Measurements from ENCODE around the gene PIM3. TPM values are rescaled to one million over a fixed set of nuclear protein-coding genes. Genes with fewer than 3 reads are reported as not detected.

Gene PIM3
- total RNA-seq, 1 experiment from 2014 or later, result 42.9 TPM

- H3K27me3 Mint-ChIP-seq (ENCODE audit: low read depth), result no peaks in the 10 kb centered on the region; the same call in 1 of the 2 replicates
- no peak for TF ChIP-seq TCF7 (CRISPR knock-in tag; IDR thresholded peaks at IDR 0.05; ENCODE audit: low read depth)
- no peak for TF ChIP-seq FOXJ3 (CRISPR knock-in tag; IDR thresholded peaks at IDR 0.05; ENCODE audit: borderline replicate concordance)
- no peak for TF ChIP-seq RELA (CRISPR knock-in tag; IDR thresholded peaks at IDR 0.05; ENCODE audit: borderline replicate concordance)
- TF ChIP-seq SOX15 (CRISPR knock-in tag; IDR thresholded peaks at IDR 0.05), result no peak
- TF ChIP-seq ZNF423 (CRISPR knock-in tag; IDR thresholded peaks at IDR 0.05), result no peak
- TF ChIP-seq ZNF263 (CRISPR knock-in tag; IDR thresholded peaks at IDR 0.05; ENCODE audit: low read depth), result no peak
- H3K27ac Mint-ChIP-seq, result no peak overlapping the region
- ATAC-seq (no peak), DNase-seq (ENCODE audit: low spot score) (no peak)
- H3K36me3 Mint-ChIP-seq, result no peaks in the 10 kb centered on the region
- H3K9me3 Mint-ChIP-seq, result no peaks in the 10 kb centered on the region
- no peak overlapping the region for H3K4me3 Mint-ChIP-seq
- ChIA-PET CTCF (interaction anchor here (1.5 kb wide), 1 partner anchor 76 kb away, joined by 6 read pairs; no protein-coding TSS in a partner anchor), POLR2A (no interaction called here)
- H3K4me1 Mint-ChIP-seq, result no peaks in the 10 kb centered on the region; the same call in 1 of the 2 replicates
These were observed 6.2 kb upstream of the PIM3 start for GRCh38 chr22:49954354-49954753.

GRCh38 chr22:49954991-49955580 is 5.5 kb upstream of the PIM3 start:
- Mint-ChIP-seq H3K36me3 (no peaks in the 10 kb centered on the region), H3K27me3 (ENCODE audit: low read depth) (no peaks in the 10 kb centered on the region; the same call in 1 of the 2 replicates), H3K4me3 (no peak overlapping the region), H3K27ac (no peak overlapping the region), H3K4me1 (no peaks in the 10 kb centered on the region), H3K9me3 (no peaks in the 10 kb centered on the region)
- POLR2A ChIA-PET, result no interaction called here
- CTCF ChIA-PET, result interaction anchor here (0.6 to 1.5 kb wide), 3 partner anchors 28 to 230 kb away, joined by 4 to 6 read pairs (median 5); no protein-coding TSS in a partner anchor
- DNase-seq (ENCODE audit: low spot score) (no peak), ATAC-seq (no peak)
- TF ChIP-seq ATF1 (CRISPR knock-in tag; IDR thresholded peaks at IDR 0.05) (no peak), CREB1 (CRISPR knock-in tag; IDR thresholded peaks at IDR 0.05) (no peak), AR (CRISPR knock-in tag; IDR thresholded peaks at IDR 0.05) (no peak), RELA (CRISPR knock-in tag; IDR thresholded peaks at IDR 0.05; ENCODE audit: borderline replicate concordance) (no peak), USF2 (CRISPR knock-in tag; IDR thresholded peaks at IDR 0.05) (no peak), E2F4 (CRISPR knock-in tag; IDR thresholded peaks at IDR 0.05; ENCODE audit: borderline replicate concordance, low read depth) (no peak), PRDM15 (CRISPR knock-in tag; IDR thresholded peaks at IDR 0.05) (no peak), ETV6 (CRISPR knock-in tag; IDR thresholded peaks at IDR 0.05) (no peak), MAX (CRISPR knock-in tag; IDR thresholded peaks at IDR 0.05) (no peak), CBFB (CRISPR knock-in tag; IDR thresholded peaks at IDR 0.05; ENCODE audit: low read depth) (no peak), ZNF219 (CRISPR knock-in tag; IDR thresholded peaks at IDR 0.05; ENCODE audit: borderline replicate concordance) (no peak), JAZF1 (CRISPR knock-in tag; IDR thresholded peaks at IDR 0.05) (no peak), GTF2I (CRISPR knock-in tag; conservative IDR thresholded peaks at IDR 0.05) (no peak), FOXP4 (CRISPR knock-in tag; IDR thresholded peaks at IDR 0.05) (no peak), ZNF281 (CRISPR knock-in tag; IDR thresholded peaks at IDR 0.05) (no peak), ZNF263 (CRISPR knock-in tag; IDR thresholded peaks at IDR 0.05; ENCODE audit: low read depth) (no peak), SMAD3 (CRISPR knock-in tag; IDR thresholded peaks at IDR 0.05; ENCODE audit: borderline replicate concordance) (no peak)
